GM12878 (cell line): ENCODE results near the gene CACNA2D1. TPM values are rescaled to one million over a fixed set of nuclear protein-coding genes. Genes with fewer than 3 reads are reported as not detected.

ENCODE experiments used
- ATAC-seq: fragments of 200-7000 bp; cut with Tn5 transposase; 3 replicates; pipeline ENCODE4 v1.9.1; 2020; ENCODE audit warnings: mild to moderate bottlenecking, moderate library complexity
- BruUV-seq: library from RNA; stranded (reverse); fragments of 400-500 nt; replicated peaks from 2 replicates; lab custom pipeline; 2021; lab: Mats Ljungman, UMichigan
- CTCF ChIA-PET: fragments of 300-600 bp; sonication (Branson Sonifier 250); formaldehyde crosslinking; extraction: SDS; loops from one replicate; lab custom pipeline; 2021; ENCODE audit warnings: inconsistent platforms; lab: Yijun Ruan, JAX
- POLR2A ChIA-PET: fragments of 350-600 bp; formaldehyde crosslinking; extraction: SDS; loops from one replicate; lab custom pipeline; 2021; ENCODE audit warnings: inconsistent platforms; lab: Charles Lee
- RAD21 ChIA-PET: fragments of 300-600 bp; sonication (Branson Sonifier 250); formaldehyde crosslinking; loops from one replicate; lab custom pipeline; 2023; ENCODE audit warnings: antibody characterized with exemption; ENCODE audit not compliant: unreplicated experiment; lab: Charles Lee
- SMC1A ChIA-PET: fragments of 300-600 bp; sonication (Branson Sonifier 250); formaldehyde crosslinking; loops from one replicate; lab custom pipeline; 2023; ENCODE audit not compliant: unreplicated experiment, uncharacterized antibody; lab: Charles Lee
- DNase-seq: peaks from one replicate; pipeline ENCODE4 v3.0.0-alpha.2; 2011; ENCODE audit warnings: low read depth, low spot score
- FAIRE-seq: peaks from 3 replicates; lab custom pipeline; 2011; peaks lifted over from hg19 to GRCh38; lab: Jason Lieb, UNC
- H2AFZ ChIP-seq: 2 replicates; pipeline ENCODE4 v1.6.0; 2011; ENCODE audit warnings: low read depth, low read length, control low read depth; ENCODE audit not compliant: control insufficient read depth
- H3K27ac ChIP-seq: 2 replicates; pipeline ENCODE4 v1.5.1; 2011; ENCODE audit warnings: control low read depth; ENCODE audit not compliant: control insufficient read depth, insufficient read depth
- H3K27me3 ChIP-seq, 2 experiments: replicated peaks in 1 of 2; 2 replicates each; pipeline versions ENCODE4 v1.6.0 to v1.6.1; 2011; ENCODE audit warnings: low read length in 1 of 2; ENCODE audit not compliant: control insufficient read depth in 2 of 2, insufficient read depth in 2 of 2
- H3K36me3 ChIP-seq, 2 experiments: 2 replicates each; pipeline ENCODE4 v1.5.1; 2011; ENCODE audit warnings: low read length in 1 of 2; ENCODE audit not compliant: control insufficient read depth in 2 of 2, insufficient read depth in 2 of 2
- H3K4me1 ChIP-seq: 2 replicates; pipeline ENCODE4 v1.6.1; 2011; ENCODE audit warnings: mild to moderate bottlenecking, low read length, moderate library complexity, mixed read lengths; ENCODE audit not compliant: control insufficient read depth, insufficient read depth
- H3K4me2 ChIP-seq: 2 replicates; pipeline ENCODE4 v1.6.0; 2011; ENCODE audit warnings: control low read depth; ENCODE audit not compliant: control insufficient read depth, insufficient read depth
- H3K4me3 ChIP-seq: fragments of 200-600 bp; sonication (generic); 2 replicates; pipeline ENCODE4 v1.5.1; 2016
- H3K79me2 ChIP-seq: 2 replicates; pipeline ENCODE4 v1.6.0; 2011; ENCODE audit warnings: low read length; ENCODE audit not compliant: control insufficient read depth, insufficient read depth
- H3K9ac ChIP-seq: 2 replicates; pipeline ENCODE4 v1.8.0; 2011; ENCODE audit warnings: low read length, control low read depth, mixed read lengths; ENCODE audit not compliant: control insufficient read depth, insufficient read depth
- H3K9me3 ChIP-seq: replicated peaks from 3 replicates; pipeline ENCODE4 v1.5.1; 2011; ENCODE audit warnings: mild to moderate bottlenecking, low read length; ENCODE audit not compliant: control insufficient read depth, insufficient read depth
- H4K20me1 ChIP-seq: 2 replicates; pipeline ENCODE4 v1.6.0; 2011; ENCODE audit not compliant: control insufficient read depth, insufficient read depth
- BCL11A ChIP-seq: IDR thresholded peaks from 2 replicates; pipeline ENCODE4 v1.6.1; 2011; ENCODE audit warnings: low read depth, low read length
- BCL3 ChIP-seq: IDR thresholded peaks from 2 replicates; pipeline ENCODE4 v1.6.1; 2011; ENCODE audit warnings: borderline replicate concordance, low read depth, mild to moderate bottlenecking, moderate library complexity, low read length; ENCODE audit not compliant: insufficient read depth, poor library complexity, severe bottlenecking
- CEBPB ChIP-seq, 2 experiments: fragments of 150-350 bp in 1 of 2; IDR thresholded peaks; 2 replicates each; pipeline ENCODE4 v1.6.1; 2012 to 2014; ENCODE audit warnings: low read depth in 2 of 2, low read length in 2 of 2, borderline replicate concordance in 1 of 2, inconsistent platforms in 1 of 2
- JUNB ChIP-seq: IDR thresholded peaks from 2 replicates; pipeline ENCODE4 v1.6.1; 2016; ENCODE audit warnings: antibody characterized with exemption, mild to moderate bottlenecking
- MEF2B ChIP-seq: fragments of 450-650 bp; IDR thresholded peaks from 2 replicates; pipeline ENCODE4 v1.6.1; 2018; ENCODE audit warnings: mild to moderate bottlenecking, moderate library complexity; ENCODE audit not compliant: partially characterized antibody, poor library complexity, severe bottlenecking
- MTA3 ChIP-seq: IDR thresholded peaks from 2 replicates; pipeline ENCODE4 v1.6.1; 2012; ENCODE audit warnings: low read length, inconsistent platforms, borderline replicate concordance
- NFXL1 ChIP-seq: fragments of 450-650 bp; IDR thresholded peaks from 2 replicates; pipeline ENCODE4 v1.6.1; 2017; ENCODE audit warnings: antibody characterized with exemption, mild to moderate bottlenecking, borderline replicate concordance
- PAX8 ChIP-seq: fragments of 450-650 bp; IDR thresholded peaks from 2 replicates; pipeline ENCODE4 v1.6.1; 2017; ENCODE audit warnings: mild to moderate bottlenecking, moderate library complexity
- POLR2A ChIP-seq: IDR thresholded peaks from 2 replicates; pipeline ENCODE4 v1.6.1; 2011; ENCODE audit warnings: low read depth, mild to moderate bottlenecking, low read length
- RFX5 ChIP-seq: IDR thresholded peaks from 2 replicates; pipeline ENCODE4 v1.6.1; 2011; ENCODE audit warnings: low read depth, low read length, improper control_type of control experiment
- SMAD1 ChIP-seq: fragments of 450-650 bp; IDR thresholded peaks from 2 replicates; pipeline ENCODE4 v1.6.1; 2018; ENCODE audit warnings: mild to moderate bottlenecking, low read depth; ENCODE audit not compliant: partially characterized antibody
- SMARCA5 ChIP-seq: fragments of 450-650 bp; IDR thresholded peaks from 2 replicates; pipeline ENCODE4 v1.6.1; 2017; ENCODE audit warnings: mild to moderate bottlenecking
- SUZ12 ChIP-seq: fragments of 200-600 bp; sonication (generic); IDR thresholded peaks from one replicate; pipeline ENCODE4 v1.6.1; 2018; ENCODE audit warnings: antibody characterized with exemption, mild to moderate bottlenecking; ENCODE audit not compliant: unreplicated experiment
- ZSCAN29 ChIP-seq: fragments of 450-650 bp; IDR thresholded peaks from 2 replicates; pipeline ENCODE4 v1.6.1; 2017; ENCODE audit warnings: mild to moderate bottlenecking, moderate library complexity
- WGBS: methylation state at CpG from one replicate; pipeline ENCODE4 v1.1.6; 2016; ENCODE audit warnings: low lambda C conversion rate; ENCODE audit not compliant: insufficient replicate concordance, insufficient coverage; ENCODE audit errors: missing lambda C conversion rate; 5-methylcytosine and 5-hydroxymethylcytosine counted together
- in situ Hi-C: fragments of 300-500 bp; cut with MboI; formaldehyde crosslinking; loops from 9 replicates; pipeline ENCODE4 v1.14.3; 2018; ENCODE audit warnings: mixed read lengths
- intact Hi-C: fragments of 100-400 bp; cut with micrococcal nuclease; formaldehyde crosslinking; loops from one replicate; pipeline ENCODE4 v1.14.2; 2022; ENCODE audit not compliant: unreplicated experiment
- polyA plus RNA-seq, 11 experiments: library from polyadenylated mRNA; depleted of rRNA in 4 of 11; unstranded in 6 of 11; stranded (reverse) in 5 of 11; fragments of >200 nt; fragmentation: Nextera tagmentation in 4 of 11; fragmentation: Illumina TruSeq in 1 of 11; extraction: Ambion mirVana in 4 of 11; extraction: Trizol in 1 of 11; gene quantifications; 1 replicate in 1 of 11; 2 replicates in 10 of 11; pipeline versions ENCODE4 v1.2.1 to v1.2.3, GENCODE V29; 2011 to 2016; ENCODE audit warnings: inconsistent platforms in 2 of 11, missing spikeins in 2 of 11, low read depth in 1 of 11
- total RNA-seq, 4 experiments: library from RNA; depleted of rRNA in 3 of 4; stranded (reverse); fragments of >200 nt in 3 of 4; fragmentation: Illumina TruSeq in 1 of 4; extraction: Trizol in 1 of 4; gene quantifications; 2 replicates each; pipeline versions ENCODE4 v1.2.1 to v1.2.3, GENCODE V29; 2013 to 2021
- TF ChIP-seq, protein P1 (sequence below): IDR thresholded peaks from 2 replicates; pipeline ENCODE4 v1.6.1; 2012; ENCODE audit warnings: low read depth, low read length, improper control_type of control experiment
- TF ChIP-seq, protein P2 (sequence below): fragments of 450-650 bp; formaldehyde crosslinking; IDR thresholded peaks from 2 replicates; pipeline ENCODE4 v1.5.0; 2022; ENCODE audit warnings: mild to moderate bottlenecking, missing genetic modification characterization

Gene CACNA2D1
- total and polyA plus RNA-seq, 10 of the 15 experiments (the other 5 are each of a cell fraction or from before 2014, with no cell fraction given), result 0.14 to 14.8 (median 0.97) TPM

DNA sequence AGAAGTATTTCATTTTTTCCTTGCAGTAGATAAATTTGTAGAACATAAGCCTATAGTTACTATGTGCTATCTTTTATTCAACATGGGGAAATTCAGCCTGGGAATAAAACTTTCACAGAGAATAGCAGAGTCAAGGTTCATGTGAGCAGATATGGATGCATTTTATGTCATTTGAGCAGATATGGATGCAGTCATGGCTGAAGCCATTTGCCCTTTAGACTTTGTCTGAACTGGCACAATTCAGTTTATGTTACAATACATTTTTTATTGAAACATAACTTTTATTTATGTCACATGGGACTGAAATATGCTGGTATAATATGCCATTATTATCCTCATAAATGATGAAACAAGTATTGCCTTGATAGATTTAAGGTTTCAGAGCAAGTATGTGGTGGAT lies 231.1 kb downstream of the CACNA2D1 start (continued):
- no peak for TF ChIP-seq MTA3
- TF ChIP-seq SUZ12, result no peak

GRCh38 chr7:82211333-82211732 lies 232.2 kb downstream of the CACNA2D1 start:
- WGBS, result 36% methylated on average over 1 of the region's 1 CpG
- BruUV-seq, result no TSS peak
- TF ChIP-seq NFXL1 (no peak), POLR2A (no peak), SMARCA5 (no peak), JUNB (no peak), CEBPB (IDR thresholded peaks at IDR 0.05; ENCODE audit: borderline replicate concordance in 1 of 2, low read depth in 2 of 2, low read length in 2 of 2) (no peak), ZSCAN29 (no peak), BCL11A (no peak), RFX5 (no peak), BCL3 (no peak), PAX8 (no peak), MEF2B (no peak), SMAD1 (no peak)
- TF ChIP-seq, protein P1, sequence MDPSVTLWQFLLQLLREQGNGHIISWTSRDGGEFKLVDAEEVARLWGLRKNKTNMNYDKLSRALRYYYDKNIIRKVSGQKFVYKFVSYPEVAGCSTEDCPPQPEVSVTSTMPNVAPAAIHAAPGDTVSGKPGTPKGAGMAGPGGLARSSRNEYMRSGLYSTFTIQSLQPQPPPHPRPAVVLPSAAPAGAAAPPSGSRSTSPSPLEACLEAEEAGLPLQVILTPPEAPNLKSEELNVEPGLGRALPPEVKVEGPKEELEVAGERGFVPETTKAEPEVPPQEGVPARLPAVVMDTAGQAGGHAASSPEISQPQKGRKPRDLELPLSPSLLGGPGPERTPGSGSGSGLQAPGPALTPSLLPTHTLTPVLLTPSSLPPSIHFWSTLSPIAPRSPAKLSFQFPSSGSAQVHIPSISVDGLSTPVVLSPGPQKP, result no peak
- TF ChIP-seq, protein P2, sequence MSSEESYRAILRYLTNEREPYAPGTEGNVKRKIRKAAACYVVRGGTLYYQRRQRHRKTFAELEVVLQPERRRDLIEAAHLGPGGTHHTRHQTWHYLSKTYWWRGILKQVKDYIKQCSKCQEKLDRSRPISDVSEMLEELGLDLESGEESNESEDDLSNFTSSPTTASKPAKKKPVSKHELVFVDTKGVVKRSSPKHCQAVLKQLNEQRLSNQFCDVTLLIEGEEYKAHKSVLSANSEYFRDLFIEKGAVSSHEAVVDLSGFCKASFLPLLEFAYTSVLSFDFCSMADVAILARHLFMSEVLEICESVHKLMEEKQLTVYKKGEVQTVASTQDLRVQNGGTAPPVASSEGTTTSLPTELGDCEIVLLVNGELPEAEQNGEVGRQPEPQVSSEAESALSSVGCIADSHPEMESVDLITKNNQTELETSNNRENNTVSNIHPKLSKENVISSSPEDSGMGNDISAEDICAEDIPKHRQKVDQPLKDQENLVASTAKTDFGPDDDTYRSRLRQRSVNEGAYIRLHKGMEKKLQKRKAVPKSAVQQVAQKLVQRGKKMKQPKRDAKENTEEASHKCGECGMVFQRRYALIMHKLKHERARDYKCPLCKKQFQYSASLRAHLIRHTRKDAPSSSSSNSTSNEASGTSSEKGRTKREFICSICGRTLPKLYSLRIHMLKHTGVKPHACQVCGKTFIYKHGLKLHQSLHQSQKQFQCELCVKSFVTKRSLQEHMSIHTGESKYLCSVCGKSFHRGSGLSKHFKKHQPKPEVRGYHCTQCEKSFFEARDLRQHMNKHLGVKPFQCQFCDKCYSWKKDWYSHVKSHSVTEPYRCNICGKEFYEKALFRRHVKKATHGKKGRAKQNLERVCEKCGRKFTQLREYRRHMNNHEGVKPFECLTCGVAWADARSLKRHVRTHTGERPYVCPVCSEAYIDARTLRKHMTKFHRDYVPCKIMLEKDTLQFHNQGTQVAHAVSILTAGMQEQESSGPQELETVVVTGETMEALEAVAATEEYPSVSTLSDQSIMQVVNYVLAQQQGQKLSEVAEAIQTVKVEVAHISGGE, result no peak

More at GRCh38 chr7:82211333-82211732, 232.2 kb downstream of the CACNA2D1 start:
- no peak overlapping the region for H3K4me3 ChIP-seq
- POLR2A ChIA-PET, result interaction anchor here (1.6 kb wide), 1 partner anchor 11 kb away, joined by 4 read pairs; no protein-coding TSS in a partner anchor
- RAD21 ChIA-PET, result interaction anchor here (0.6 to 2.8 kb wide), 3 partner anchors 12 to 360 kb away, joined by 3 to 7 read pairs (median 5); no protein-coding TSS in a partner anchor
- FAIRE-seq (no peak), DNase-seq (no peak), ATAC-seq (no peak)
- H3K27me3 ChIP-seq, result no peaks in the 10 kb centered on the region
- no peaks in the 10 kb centered on the region for H3K79me2 ChIP-seq
- H3K9ac ChIP-seq, result no peak overlapping the region
- intact Hi-C loops, result no loop called here
- no peak overlapping the region for H3K4me2 ChIP-seq
- CTCF ChIA-PET, result interaction anchor here (1.6 kb wide), 1 partner anchor 18 kb away, joined by 3 read pairs; no protein-coding TSS in a partner anchor
- no peaks in the 10 kb centered on the region for H3K4me1 ChIP-seq
- H3K36me3 ChIP-seq, result no peaks in the 10 kb centered on the region
- in situ Hi-C loops, result no loop called here
- no peak overlapping the region for H2AFZ ChIP-seq
- H4K20me1 ChIP-seq, result no peaks in the 10 kb centered on the region
- H3K27ac ChIP-seq, result no peak overlapping the region
- no peaks in the 10 kb centered on the region for H3K9me3 ChIP-seq
- SMC1A ChIA-PET, result interaction anchor here (0.7 to 5.0 kb wide), 8 partner anchors 11 to 161 kb away, joined by 3 to 38 read pairs (median 4); no protein-coding TSS in a partner anchor
